ENCODE results near the gene SMAD6.
"Not testable (repeated sequence)": the region's sequence is repeated elsewhere in the genome, so short reads cannot be mapped to it uniquely, and the experiment has no call there.

Gene SMAD6

DNA sequence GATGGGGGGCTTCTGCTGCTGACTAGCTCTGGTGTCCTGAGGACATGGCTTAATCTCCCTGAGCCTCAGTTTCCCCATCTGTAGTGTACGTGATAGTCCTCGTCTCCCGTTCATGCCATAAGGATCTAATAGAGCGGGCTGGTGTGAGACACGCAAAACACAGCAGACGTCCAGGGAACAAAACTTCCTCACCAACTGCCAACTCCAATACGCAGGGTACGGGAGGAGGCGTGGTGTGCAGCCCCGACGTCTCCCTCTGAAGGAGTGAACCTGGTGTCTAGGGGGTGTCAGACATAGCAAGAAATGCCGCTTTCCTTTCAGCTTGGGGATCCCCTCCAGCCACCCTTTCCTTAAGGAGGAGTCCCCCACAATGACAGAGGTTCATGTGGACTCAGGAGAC, 55.0 kb downstream of the SMAD6 start:
- Histone ChIP-seq H3K4me3 (ENCODE audit: low read depth, low read length) (no peak overlapping the region), H3K9ac (ENCODE audit: low read length) (no peak overlapping the region), H4K8ac (ENCODE audit: low read depth, low read length) (no peak overlapping the region), H3K27ac (ENCODE audit: low read depth, low read length) (no peak overlapping the region), H3K4me2 (ENCODE audit: low read length) (no peak overlapping the region), H3K4ac (ENCODE audit: low read depth, low read length) (peak overlapping the region; percentile 22), H3K79me2 (ENCODE audit: control insufficient read depth, insufficient read depth, low read length, poor library complexity) (peaks cover 4% of the 10 kb centered on the region), H2AFZ (ENCODE audit: insufficient read depth, low read length, poor library complexity) (no peak overlapping the region), H2BK5ac (ENCODE audit: low read depth, low read length, poor library complexity) (no peak overlapping the region), H3K18ac (ENCODE audit: low read length) (peak overlapping the region; percentile 37), H2AK5ac (ENCODE audit: low read length) (no peak overlapping the region), H2BK120ac (ENCODE audit: insufficient read depth, low read length, poor library complexity) (no peak overlapping the region), H3K36me3 (ENCODE audit: control insufficient read depth in 1 of 2, insufficient read depth in 2 of 2, low read length in 2 of 2) (peaks cover 53 to 65% of the 10 kb centered on the region in 2 experiments), H3K9me3 (ENCODE audit: insufficient read depth, low read depth, low read length) (peaks cover 5% of the 10 kb centered on the region), H3K14ac (ENCODE audit: low read length) (no peak overlapping the region), H3K79me1 (ENCODE audit: low read length) (peaks cover 2% of the 10 kb centered on the region), H2BK12ac (ENCODE audit: low read length) (no peak overlapping the region), H3K4me1 (ENCODE audit: control insufficient read depth in 1 of 2, insufficient read depth in 2 of 2, low read length in 2 of 2) (peaks cover 18 to 25% of the 10 kb centered on the region in 2 experiments), H4K12ac (ENCODE audit: low read depth, low read length) (no peak overlapping the region), H4K91ac (ENCODE audit: low read depth, low read length) (no peak overlapping the region), H3K23ac (ENCODE audit: low read length) (no peak overlapping the region), H3K27me3 (ENCODE audit: insufficient read depth, low read length) (no peaks in the 10 kb centered on the region)
- WGBS (ENCODE audit: extremely low coverage, insufficient coverage, insufficient read length) = no CpG with 5 or more reads among the region's 12 CpGs
- DNase-seq = no peak

DNA sequence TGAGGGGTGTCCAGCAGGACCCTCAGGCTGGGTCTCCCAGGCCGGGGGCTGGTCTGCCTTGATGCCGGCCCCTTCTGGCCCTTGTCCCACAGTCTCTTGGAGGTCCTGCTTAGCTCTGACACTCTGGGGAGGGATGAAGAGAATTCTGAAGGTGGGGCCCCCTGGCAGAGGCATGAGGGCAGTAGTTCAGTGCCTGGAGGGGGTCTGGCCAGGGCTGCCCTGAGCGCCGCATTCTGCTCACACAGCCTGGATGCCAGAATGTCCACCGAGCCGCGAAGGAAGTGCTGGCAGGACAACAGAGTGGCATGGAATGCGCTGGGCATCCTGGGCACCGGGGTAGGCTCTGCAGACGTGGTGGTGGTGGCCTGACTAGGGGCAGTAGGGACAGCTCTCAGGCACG, 55.5 kb downstream of the SMAD6 start:
- Histone ChIP-seq H3K4ac (ENCODE audit: low read depth, low read length) (peak overlapping the region; percentile 34), H4K12ac (ENCODE audit: low read depth, low read length) (no peak overlapping the region), H3K9me3 (ENCODE audit: insufficient read depth, low read depth, low read length) (peaks cover 5% of the 10 kb centered on the region), H3K27ac (ENCODE audit: low read depth, low read length) (no peak overlapping the region), H3K23ac (ENCODE audit: low read length) (no peak overlapping the region), H2AFZ (ENCODE audit: insufficient read depth, low read length, poor library complexity) (no peak overlapping the region), H2BK120ac (ENCODE audit: insufficient read depth, low read length, poor library complexity) (no peak overlapping the region), H3K27me3 (ENCODE audit: insufficient read depth, low read length) (no peaks in the 10 kb centered on the region), H3K9ac (ENCODE audit: low read length) (no peak overlapping the region), H3K4me2 (ENCODE audit: low read length) (no peak overlapping the region), H3K18ac (ENCODE audit: low read length) (no peak overlapping the region), H4K8ac (ENCODE audit: low read depth, low read length) (no peak overlapping the region), H3K36me3 (ENCODE audit: control insufficient read depth in 1 of 2, insufficient read depth in 2 of 2, low read length in 2 of 2) (peaks cover 51 to 66% of the 10 kb centered on the region in 2 experiments), H3K4me3 (ENCODE audit: low read depth, low read length) (no peak overlapping the region), H2BK5ac (ENCODE audit: low read depth, low read length, poor library complexity) (no peak overlapping the region), H3K14ac (ENCODE audit: low read length) (no peak overlapping the region), H4K91ac (ENCODE audit: low read depth, low read length) (no peak overlapping the region), H3K4me1 (ENCODE audit: control insufficient read depth in 1 of 2, insufficient read depth in 2 of 2, low read length in 2 of 2) (peaks cover 22 to 29% of the 10 kb centered on the region in 2 experiments), H3K79me1 (ENCODE audit: low read length) (peaks cover 2% of the 10 kb centered on the region), H2BK12ac (ENCODE audit: low read length) (no peak overlapping the region), H2AK5ac (ENCODE audit: low read length) (no peak overlapping the region), H3K79me2 (ENCODE audit: control insufficient read depth, insufficient read depth, low read length, poor library complexity) (peaks cover 5% of the 10 kb centered on the region)
- no peak for DNase-seq
- no CpG with 5 or more reads among the region's 11 CpGs for WGBS (ENCODE audit: extremely low coverage, insufficient coverage, insufficient read length)

- no CpG with 5 or more reads among the region's 6 CpGs for WGBS (ENCODE audit: extremely low coverage, insufficient coverage, insufficient read length)
- not testable (repeated sequence) for H4K8ac ChIP-seq (ENCODE audit: low read depth, low read length); H2AFZ ChIP-seq (ENCODE audit: insufficient read depth, low read length, poor library complexity); H3K79me1 ChIP-seq (ENCODE audit: low read length); H3K79me2 ChIP-seq (ENCODE audit: control insufficient read depth, insufficient read depth, low read length, poor library complexity); H3K27ac ChIP-seq (ENCODE audit: low read depth, low read length); H3K4me2 ChIP-seq (ENCODE audit: low read length); H3K9me3 ChIP-seq (ENCODE audit: insufficient read depth, low read depth, low read length); H3K9ac ChIP-seq (ENCODE audit: low read length); H2BK120ac ChIP-seq (ENCODE audit: insufficient read depth, low read length, poor library complexity); H2AK5ac ChIP-seq (ENCODE audit: low read length); H2BK5ac ChIP-seq (ENCODE audit: low read depth, low read length, poor library complexity); DNase-seq; H3K4me3 ChIP-seq (ENCODE audit: low read depth, low read length); H3K14ac ChIP-seq (ENCODE audit: low read length); H3K27me3 ChIP-seq (ENCODE audit: insufficient read depth, low read length); H3K18ac ChIP-seq (ENCODE audit: low read length); H3K23ac ChIP-seq (ENCODE audit: low read length); H4K12ac ChIP-seq (ENCODE audit: low read depth, low read length); H2BK12ac ChIP-seq (ENCODE audit: low read length); H4K91ac ChIP-seq (ENCODE audit: low read depth, low read length); H3K4ac ChIP-seq (ENCODE audit: low read depth, low read length)
- H3K4me1 ChIP-seq (ENCODE audit: control insufficient read depth in 1 of 2, insufficient read depth in 2 of 2, low read length in 2 of 2) = peaks cover 22 to 34% of the 10 kb centered on the region in 2 experiments
- peaks cover 48 to 67% of the 10 kb centered on the region in 2 experiments for H3K36me3 ChIP-seq (ENCODE audit: control insufficient read depth in 1 of 2, insufficient read depth in 2 of 2, low read length in 2 of 2)
Observed at GRCh38 chr15:66758217-66758616, 56.2 kb downstream of the SMAD6 start.

GRCh38 chr15:66758844-66759243, 56.8 kb downstream of the SMAD6 start:
- no peak overlapping the region for H3K23ac ChIP-seq (ENCODE audit: low read length)
- no CpG with 5 or more reads among the region's 3 CpGs for WGBS (ENCODE audit: extremely low coverage, insufficient coverage, insufficient read length)
- H2AFZ ChIP-seq (ENCODE audit: insufficient read depth, low read length, poor library complexity) = no peak overlapping the region
- H2BK120ac ChIP-seq (ENCODE audit: insufficient read depth, low read length, poor library complexity) = no peak overlapping the region
- H3K27me3 ChIP-seq (ENCODE audit: insufficient read depth, low read length) = no peaks in the 10 kb centered on the region
- H3K4ac ChIP-seq (ENCODE audit: low read depth, low read length) = no peak overlapping the region
- no peak overlapping the region for H3K9ac ChIP-seq (ENCODE audit: low read length)
- H3K79me2 ChIP-seq (ENCODE audit: control insufficient read depth, insufficient read depth, low read length, poor library complexity) = peaks cover 5% of the 10 kb centered on the region
- H3K9me3 ChIP-seq (ENCODE audit: insufficient read depth, low read depth, low read length) = peaks cover 5% of the 10 kb centered on the region
- no peak overlapping the region for H3K14ac ChIP-seq (ENCODE audit: low read length)
- H3K36me3 ChIP-seq (ENCODE audit: control insufficient read depth in 1 of 2, insufficient read depth in 2 of 2, low read length in 2 of 2) = peaks cover 47 to 66% of the 10 kb centered on the region in 2 experiments
- no peak overlapping the region for H2AK5ac ChIP-seq (ENCODE audit: low read length)
- H4K8ac ChIP-seq (ENCODE audit: low read depth, low read length) = no peak overlapping the region
- H3K18ac ChIP-seq (ENCODE audit: low read length) = no peak overlapping the region
- peak; percentile 39 to 80 for DNase-seq
- H3K4me3 ChIP-seq (ENCODE audit: low read depth, low read length) = no peak overlapping the region
- no peak overlapping the region for H4K91ac ChIP-seq (ENCODE audit: low read depth, low read length)
- peaks cover 4% of the 10 kb centered on the region for H3K79me1 ChIP-seq (ENCODE audit: low read length)
- no peak overlapping the region for H3K27ac ChIP-seq (ENCODE audit: low read depth, low read length)
- H4K12ac ChIP-seq (ENCODE audit: low read depth, low read length) = no peak overlapping the region
- H3K4me2 ChIP-seq (ENCODE audit: low read length) = no peak overlapping the region
- H3K4me1 ChIP-seq (ENCODE audit: control insufficient read depth in 1 of 2, insufficient read depth in 2 of 2, low read length in 2 of 2) = peaks cover 22 to 36% of the 10 kb centered on the region in 2 experiments
- no peak overlapping the region for H2BK5ac ChIP-seq (ENCODE audit: low read depth, low read length, poor library complexity)
- H2BK12ac ChIP-seq (ENCODE audit: low read length) = no peak overlapping the region

Measured in trophoblast cell (in vitro differentiated cells and primary cell).